BE2C (cell line): ENCODE data around the gene KCNQ1OT1.

Experiments used
- DNase-seq: peaks from one replicate; pipeline ENCODE4 v3.0.0-alpha.2; 2020
- H3K27me3 ChIP-seq: fragments of 250-450 bp; sonication (Bioruptor Pico); 2 replicates; pipeline ENCODE4 v1.5.1; 2020; ENCODE audit warnings: mild to moderate bottlenecking
- H3K36me3 ChIP-seq: fragments of 250-450 bp; sonication (Bioruptor Pico); 2 replicates; pipeline ENCODE4 v1.5.1; 2020; ENCODE audit warnings: mild to moderate bottlenecking
- H3K4me1 ChIP-seq: fragments of 250-450 bp; sonication (Bioruptor Pico); 2 replicates; pipeline ENCODE4 v1.5.1; 2020
- H3K4me3 ChIP-seq: 2 replicates; pipeline ENCODE4 v1.5.1; 2011; ENCODE audit warnings: low read depth, low read length
- H3K9me3 ChIP-seq: fragments of 250-450 bp; sonication (Bioruptor Pico); 2 replicates; pipeline ENCODE4 v1.5.1; 2020
- CTCF ChIP-seq: IDR thresholded peaks from 2 replicates; pipeline ENCODE4 v1.5.1; 2012; ENCODE audit warnings: mild to moderate bottlenecking, low read depth, low read length

The KCNQ1OT1 gene

GRCh38 chr11:2671748-2672147 is 28.0 kb downstream of the KCNQ1OT1 start:
- no peak for TF ChIP-seq CTCF
- H3K9me3 ChIP-seq: no peaks in the 10 kb centered on the region
- H3K4me3 ChIP-seq: no peak overlapping the region
- H3K4me1 ChIP-seq: peaks cover 4% of the 10 kb centered on the region
- DNase-seq: no peak
- H3K36me3 ChIP-seq: no peaks in the 10 kb centered on the region
- H3K27me3 ChIP-seq: no peaks in the 10 kb centered on the region

GRCh38 chr11:2670541-2671100 is 29.2 kb downstream of the KCNQ1OT1 start:
- Histone ChIP-seq H3K4me3 (no peak overlapping the region), H3K9me3 (no peaks in the 10 kb centered on the region), H3K4me1 (no peaks in the 10 kb centered on the region), H3K36me3 (no peaks in the 10 kb centered on the region), H3K27me3 (no peaks in the 10 kb centered on the region)
- no peak for TF ChIP-seq CTCF
- DNase-seq: no peak

GRCh38 chr11:2669634-2670469 is 29.9 kb downstream of the KCNQ1OT1 start:
- H3K4me1 ChIP-seq: no peaks in the 10 kb centered on the region
- no peak for DNase-seq
- no peaks in the 10 kb centered on the region for H3K36me3 ChIP-seq

GRCh38 chr11:2668876-2669275 is 30.9 kb downstream of the KCNQ1OT1 start:
- no peaks in the 10 kb centered on the region for H3K4me1 ChIP-seq
- DNase-seq: no peak
- H3K27me3 ChIP-seq: no peaks in the 10 kb centered on the region
- no peaks in the 10 kb centered on the region for H3K36me3 ChIP-seq
- no peak for TF ChIP-seq CTCF
- H3K9me3 ChIP-seq: no peaks in the 10 kb centered on the region
- H3K4me3 ChIP-seq: no peak overlapping the region

More at GRCh38 chr11:2669634-2670469, 29.9 kb downstream of the KCNQ1OT1 start:
- Histone ChIP-seq H3K9me3 (no peaks in the 10 kb centered on the region), H3K27me3 (no peaks in the 10 kb centered on the region), H3K4me3 (no peak overlapping the region)
- TF ChIP-seq CTCF: no peak

- TF ChIP-seq CTCF: no peak
- Histone ChIP-seq H3K9me3 (no peaks in the 10 kb centered on the region), H3K4me1 (no peaks in the 10 kb centered on the region), H3K36me3 (no peaks in the 10 kb centered on the region), H3K27me3 (no peaks in the 10 kb centered on the region), H3K4me3 (no peak overlapping the region)
- no peak for DNase-seq
Observed at GRCh38 chr11:2667940-2668339, 31.9 kb downstream of the KCNQ1OT1 start.
